H1 (cell line): ENCODE data around the gene MYDGF. TPM values are rescaled to one million over a fixed set of nuclear protein-coding genes. Genes with fewer than 3 reads are reported as not detected.

Experiments used
- CTCF ChIA-PET: fragments of 300-600 bp; sonication (Branson Sonifier 250); formaldehyde crosslinking; loops from one replicate; lab custom pipeline; 2021; ENCODE audit not compliant: partially characterized antibody; lab: Charles Lee
- POLR2A ChIA-PET: fragments of 300-600 bp; sonication (Branson Sonifier 250); formaldehyde crosslinking; loops from one replicate; lab custom pipeline; 2021; ENCODE audit warnings: inconsistent platforms; ENCODE audit not compliant: partially characterized antibody; lab: Charles Lee
- DNase-seq, 2 experiments: peaks; one replicate each; pipeline versions ENCODE4 v3.0.0 to v3.0.0-alpha.2; 2010 to 2022; ENCODE audit warnings: low spot score in 2 of 2, low read depth in 1 of 2, mixed read lengths in 1 of 2
- FAIRE-seq: peaks from 2 replicates; lab custom pipeline; 2011; peaks lifted over from hg19 to GRCh38; lab: Jason Lieb, UNC
- H2AFZ ChIP-seq: 2 replicates; pipeline ENCODE4 v1.8.1; 2012; ENCODE audit warnings: low read length, inconsistent platforms
- H2AK5ac ChIP-seq: 2 replicates; pipeline ENCODE4 v1.6.1; 2013; ENCODE audit warnings: low read depth, low read length
- H2BK120ac ChIP-seq: replicated peaks from 2 replicates; pipeline ENCODE3; 2013; ENCODE audit warnings: low read depth, low read length, inconsistent platforms
- H2BK12ac ChIP-seq: 2 replicates; pipeline ENCODE4 v1.6.1; 2013; ENCODE audit warnings: low read depth, low read length
- H2BK15ac ChIP-seq: 2 replicates; pipeline ENCODE4 v1.6.1; 2013; ENCODE audit warnings: low read length
- H2BK20ac ChIP-seq: 2 replicates; pipeline ENCODE4 v1.6.1; 2013; ENCODE audit warnings: low read length
- H2BK5ac ChIP-seq: 2 replicates; pipeline ENCODE4 v1.6.1; 2013; ENCODE audit warnings: low read depth, low read length
- H3K14ac ChIP-seq: 2 replicates; pipeline ENCODE4 v1.6.1; 2013; ENCODE audit warnings: inconsistent platforms; ENCODE audit not compliant: insufficient read length
- H3K18ac ChIP-seq: 2 replicates; pipeline ENCODE4 v1.6.1; 2013; ENCODE audit warnings: low read length; ENCODE audit errors: extremely low read depth
- H3K23ac ChIP-seq: 2 replicates; pipeline ENCODE4 v1.6.1; 2013; ENCODE audit warnings: inconsistent platforms; ENCODE audit not compliant: insufficient read length
- H3K23me2 ChIP-seq: 2 replicates; pipeline ENCODE4 v1.6.1; 2013; ENCODE audit warnings: low read depth, low read length
- H3K27ac ChIP-seq: 2 replicates; pipeline ENCODE4 v1.6.1; 2011; ENCODE audit warnings: low read depth, low read length, inconsistent platforms
- H3K27me3 ChIP-seq, 4 experiments: replicated peaks in 1 of 4; 1 replicate in 1 of 4; 2 replicates in 3 of 4; pipeline versions ENCODE4 v1.6.1 to v1.8.1; 2011 to 2013; ENCODE audit warnings: low read length in 3 of 4, mild to moderate bottlenecking in 3 of 4, inconsistent platforms in 2 of 4, mixed read lengths in 2 of 4, moderate library complexity in 1 of 4; ENCODE audit not compliant: control insufficient read depth in 3 of 4, insufficient read depth in 3 of 4; ENCODE audit errors: extremely low read depth in 1 of 4
- H3K36me3 ChIP-seq, 4 experiments: 2 replicates each; pipeline versions ENCODE4 v1.6.1 to v1.8.1; 2011 to 2013; ENCODE audit warnings: mild to moderate bottlenecking in 4 of 4, low read length in 3 of 4, moderate library complexity in 2 of 4, control low read depth in 1 of 4, inconsistent platforms in 1 of 4; ENCODE audit not compliant: insufficient read depth in 4 of 4, control insufficient read depth in 2 of 4
- H3K4ac ChIP-seq: replicated peaks from 2 replicates; pipeline ENCODE3; 2013; ENCODE audit warnings: low read length, low read depth, mixed read lengths, inconsistent platforms; ENCODE audit not compliant: insufficient read length
- H3K4me1 ChIP-seq, 4 experiments: replicated peaks in 1 of 4; 1 replicate in 1 of 4; 2 replicates in 3 of 4; pipeline versions ENCODE4 v1.6.1 to v1.8.1; 2011 to 2013; ENCODE audit warnings: low read length in 3 of 4, inconsistent platforms in 2 of 4, mixed read lengths in 1 of 4; ENCODE audit not compliant: insufficient read depth in 4 of 4, control insufficient read depth in 3 of 4
- H3K4me2 ChIP-seq, 2 experiments: 2 replicates each; pipeline versions ENCODE4 v1.6.1 to v1.8.1; 2011 to 2013; ENCODE audit warnings: low read depth in 2 of 2, low read length in 2 of 2, control low read depth in 1 of 2, inconsistent platforms in 1 of 2, mild to moderate bottlenecking in 1 of 2; ENCODE audit not compliant: insufficient read depth in 1 of 2
- H3K4me3 ChIP-seq, 4 experiments: fragments of 200-600, 300-600 bp in 1 of 4; sonication (generic), shearing (Covaris generic), sonication (Bioruptor Twin) in 1 of 4; 2 replicates each; pipeline versions ENCODE4 v1.5.1 to v1.8.1; 2011 to 2016; ENCODE audit warnings: low read length in 4 of 4, low read depth in 3 of 4, control low read depth in 2 of 4, inconsistent platforms in 2 of 4, mild to moderate bottlenecking in 2 of 4, mixed read lengths in 1 of 4, moderate library complexity in 1 of 4; ENCODE audit not compliant: insufficient read depth in 2 of 4; ENCODE audit errors: extremely low read depth in 1 of 4
- H3K56ac ChIP-seq: replicated peaks from 2 replicates; pipeline ENCODE3; 2013; ENCODE audit warnings: low read depth, mild to moderate bottlenecking, mixed read lengths, low read length, inconsistent platforms; ENCODE audit not compliant: insufficient read length
- H3K79me1 ChIP-seq: 2 replicates; pipeline ENCODE4 v1.6.1; 2013; ENCODE audit warnings: low read depth, low read length, control low read depth
- H3K79me2 ChIP-seq, 2 experiments: 2 replicates each; pipeline versions ENCODE4 v1.6.1 to v1.8.1; 2012 to 2013; ENCODE audit warnings: low read length in 2 of 2, mild to moderate bottlenecking in 2 of 2, inconsistent platforms in 1 of 2; ENCODE audit not compliant: insufficient read depth in 2 of 2, control insufficient read depth in 1 of 2
- H3K9ac ChIP-seq, 4 experiments: replicated peaks in 1 of 4; 1 replicate in 1 of 4; 2 replicates in 3 of 4; pipeline versions ENCODE4 v1.6.1 to v1.8.1; 2011 to 2013; ENCODE audit warnings: low read depth in 3 of 4, low read length in 3 of 4, control low read depth in 2 of 4, mild to moderate bottlenecking in 2 of 4, moderate library complexity in 2 of 4, inconsistent platforms in 1 of 4; ENCODE audit errors: extremely low read depth in 1 of 4
- H3K9me3 ChIP-seq, 2 experiments: 2 replicates each; pipeline versions ENCODE4 v1.6.1 to v1.8.1; 2012 to 2013; ENCODE audit warnings: mild to moderate bottlenecking in 2 of 2, moderate library complexity in 2 of 2, control low read depth in 1 of 2, inconsistent platforms in 1 of 2, low read depth in 1 of 2, low read length in 1 of 2, mixed read lengths in 1 of 2; ENCODE audit not compliant: insufficient read depth in 2 of 2
- H4K20me1 ChIP-seq, 2 experiments: replicated peaks in 1 of 2; 2 replicates each; pipeline versions ENCODE3 to v1.8.1; 2011 to 2013; ENCODE audit warnings: inconsistent platforms in 2 of 2, low read length in 2 of 2, mild to moderate bottlenecking in 1 of 2; ENCODE audit not compliant: insufficient read depth in 2 of 2, control insufficient read depth in 1 of 2
- H4K5ac ChIP-seq: 2 replicates; pipeline ENCODE4 v1.6.1; 2013; ENCODE audit warnings: low read length, low read depth, mixed read lengths, inconsistent platforms; ENCODE audit not compliant: insufficient read length
- H4K8ac ChIP-seq: 2 replicates; pipeline ENCODE4 v1.8.0; 2013; ENCODE audit warnings: mild to moderate bottlenecking, moderate library complexity, low read length, inconsistent platforms; ENCODE audit not compliant: insufficient read depth; ENCODE audit errors: extremely low read depth
- H4K91ac ChIP-seq: replicated peaks from 2 replicates; pipeline ENCODE3; 2013; ENCODE audit warnings: low read length, mixed read lengths, inconsistent platforms; ENCODE audit not compliant: insufficient read length
- JUND ChIP-seq: IDR thresholded peaks from 2 replicates; pipeline ENCODE4 v1.6.1; 2011; ENCODE audit warnings: mild to moderate bottlenecking, improper control_type of control experiment, low read length
- SP2 ChIP-seq: IDR thresholded peaks from 2 replicates; pipeline ENCODE4 v1.6.1; 2012; ENCODE audit warnings: mild to moderate bottlenecking, low read length, inconsistent platforms
- TCF12 ChIP-seq: IDR thresholded peaks from 2 replicates; pipeline ENCODE4 v1.6.1; 2011; ENCODE audit warnings: low read depth, mild to moderate bottlenecking, low read length
- TEAD4 ChIP-seq: IDR thresholded peaks from 2 replicates; pipeline ENCODE4 v1.6.1; 2012; ENCODE audit warnings: low read depth, low read length, inconsistent platforms, mixed read lengths
- WGBS, 2 experiments: shearing (Covaris generic) in 1 of 2; methylation state at CpG; one replicate each; pipeline versions ENCODE4 v1.1.6 to v1.1.7; 2013 to 2015; ENCODE audit warnings: low lambda C conversion rate in 2 of 2, mixed read lengths in 2 of 2, inconsistent platforms in 1 of 2, low coverage in 1 of 2, missing lambda C conversion rate in 1 of 2; ENCODE audit not compliant: insufficient replicate concordance in 2 of 2, insufficient coverage in 1 of 2, insufficient read length in 1 of 2; ENCODE audit errors: extremely low coverage in 1 of 2, missing lambda C conversion rate in 1 of 2; 5-methylcytosine and 5-hydroxymethylcytosine counted together
- polyA plus RNA-seq, 7 experiments: library from polyadenylated mRNA; depleted of rRNA in 3 of 7; stranded (reverse) in 5 of 7; unstranded in 2 of 7; fragments of >200 nt in 5 of 7; fragments of 200-250 nt in 2 of 7; gene quantifications; 1 replicate in 5 of 7; 2 replicates in 1 of 7; 4 replicates in 1 of 7; pipeline versions ENCODE4 v1.2.1 to v1.2.3, GENCODE V29; 2011 to 2013; ENCODE audit warnings: missing spikeins in 2 of 7, mixed read lengths in 2 of 7
- total RNA-seq: library from RNA; stranded (reverse); fragmentation: NEBNext Ultra II Directional; extraction: Animal tissue kit (Norgen Biotek cat#: 25700); gene quantifications from 2 replicates; pipeline ENCODE4 v1.2.1, GENCODE V29; 2021
- TF ChIP-seq, protein P1 (sequence below): IDR thresholded peaks from 2 replicates; pipeline ENCODE4 v1.6.1; 2012; ENCODE audit warnings: low read length, inconsistent platforms

The MYDGF gene
- total and polyA plus RNA-seq, 2 of the 8 experiments (the other 6 are each of a cell fraction or from before 2014, with no cell fraction given), result 40.6 to 51.1 TPM

DNA sequence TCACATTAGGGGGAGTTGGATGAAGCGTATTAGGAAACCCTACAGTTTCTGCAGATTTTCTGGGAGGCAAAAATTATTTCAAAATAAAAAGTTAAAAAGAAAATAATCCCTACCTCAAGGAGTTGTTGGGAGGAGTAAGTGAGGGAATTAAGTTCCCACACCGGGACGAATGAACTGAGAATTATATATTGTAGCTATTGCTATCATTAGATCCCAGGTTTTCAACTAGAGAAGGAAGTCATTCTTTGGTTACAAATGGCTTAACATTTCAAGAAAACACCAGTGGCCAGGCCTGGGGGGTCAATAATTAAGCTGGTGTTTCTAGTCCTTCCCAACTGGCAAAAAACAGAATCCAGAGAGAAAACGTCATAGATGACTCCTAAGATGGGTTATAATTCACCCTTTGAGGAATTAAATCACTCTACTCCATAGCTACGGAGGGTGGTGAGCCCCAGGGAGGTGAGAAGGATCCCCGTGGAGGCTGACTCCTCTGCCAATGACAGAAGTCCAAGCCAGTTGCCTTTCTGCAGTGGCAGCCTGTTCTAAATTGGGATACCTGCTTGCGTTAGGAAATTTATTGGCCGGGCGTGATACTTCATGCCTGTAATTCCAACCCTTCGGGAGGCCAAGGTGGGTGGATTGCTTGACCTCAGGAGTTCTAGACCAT, 1.2 kb upstream of the MYDGF start:
- Histone ChIP-seq H3K4me3 (no peak overlapping the region), H3K23ac (no peak overlapping the region), H2BK12ac (no peak overlapping the region), H3K18ac (no peak overlapping the region), H2AFZ (no peak overlapping the region), H3K27me3 (no peaks in the 10 kb centered on the region; a peak in 1 of 7 replicates), H3K9me3 (no peaks in the 10 kb centered on the region), H3K9ac (no peak overlapping the region), H4K91ac (no peak overlapping the region), H3K27ac (no peak overlapping the region), H2BK5ac (no peak overlapping the region), H3K4me1 (peaks cover 0 to 2% (median 0%) of the 10 kb centered on the region in 4 experiments; a peak in 3 of 7 replicates), H3K14ac (no peak overlapping the region), H4K5ac (no peak overlapping the region), H2BK120ac (no peak overlapping the region), H2BK15ac (no peak overlapping the region), H3K23me2 (0 out of 2 replicates have a peak, but pooled peaks cover 2% of the 10 kb centered on the region), H4K8ac (no peak overlapping the region), H3K79me2 (no peaks in the 10 kb centered on the region; a peak in 1 of 4 replicates), H3K79me1 (no peaks in the 10 kb centered on the region), H3K36me3 (peaks cover 2 to 9% (median 3%) of the 10 kb centered on the region in 4 experiments; a peak in 4 of 8 replicates), H2AK5ac (no peak overlapping the region), H4K20me1 (peaks cover 0 to 1% of the 10 kb centered on the region in 2 experiments), H2BK20ac (no peak overlapping the region), H3K4ac (no peak overlapping the region), H3K56ac (no peak overlapping the region), H3K4me2 (no peak overlapping the region; a peak in 1 of 4 replicates)
- DNase-seq (no peak), FAIRE-seq (no peak)
- ChIA-PET CTCF (interaction anchor here (0.6 to 1.3 kb wide), 7 partner anchors 9 to 909 kb away, joined by 3 to 5 read pairs (median 3); partner anchors contain the start of gene MRPL54), POLR2A (interaction anchor here (0.9 to 1.4 kb wide), 2 partner anchors 9 to 21 kb away, joined by 3 read pairs; no protein-coding TSS in a partner anchor)
- WGBS, 2 experiments, result 94% methylated on average over 10 of the region's 10 CpGs; no CpG with 5 or more reads in 1 of the 2 experiments
- TF ChIP-seq TEAD4, result no peak
- no peak for TF ChIP-seq TCF12
- TF ChIP-seq, protein P1, sequence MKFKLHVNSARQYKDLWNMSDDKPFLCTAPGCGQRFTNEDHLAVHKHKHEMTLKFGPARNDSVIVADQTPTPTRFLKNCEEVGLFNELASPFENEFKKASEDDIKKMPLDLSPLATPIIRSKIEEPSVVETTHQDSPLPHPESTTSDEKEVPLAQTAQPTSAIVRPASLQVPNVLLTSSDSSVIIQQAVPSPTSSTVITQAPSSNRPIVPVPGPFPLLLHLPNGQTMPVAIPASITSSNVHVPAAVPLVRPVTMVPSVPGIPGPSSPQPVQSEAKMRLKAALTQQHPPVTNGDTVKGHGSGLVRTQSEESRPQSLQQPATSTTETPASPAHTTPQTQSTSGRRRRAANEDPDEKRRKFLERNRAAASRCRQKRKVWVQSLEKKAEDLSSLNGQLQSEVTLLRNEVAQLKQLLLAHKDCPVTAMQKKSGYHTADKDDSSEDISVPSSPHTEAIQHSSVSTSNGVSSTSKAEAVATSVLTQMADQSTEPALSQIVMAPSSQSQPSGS, result no peak
- TF ChIP-seq SP2, result no peak
- no peak for TF ChIP-seq JUND
